ENCODE data around the gene MRPL53. TPM values are rescaled to one million over a fixed set of nuclear protein-coding genes. Genes with fewer than 3 reads are reported as not detected.

The MRPL53 gene
- total and polyA plus RNA-seq, 9 of the 15 experiments (the other 6 are each of a cell fraction or from before 2014, with no cell fraction given): 11.5 to 87.9 (median 41.1) TPM

DNA sequence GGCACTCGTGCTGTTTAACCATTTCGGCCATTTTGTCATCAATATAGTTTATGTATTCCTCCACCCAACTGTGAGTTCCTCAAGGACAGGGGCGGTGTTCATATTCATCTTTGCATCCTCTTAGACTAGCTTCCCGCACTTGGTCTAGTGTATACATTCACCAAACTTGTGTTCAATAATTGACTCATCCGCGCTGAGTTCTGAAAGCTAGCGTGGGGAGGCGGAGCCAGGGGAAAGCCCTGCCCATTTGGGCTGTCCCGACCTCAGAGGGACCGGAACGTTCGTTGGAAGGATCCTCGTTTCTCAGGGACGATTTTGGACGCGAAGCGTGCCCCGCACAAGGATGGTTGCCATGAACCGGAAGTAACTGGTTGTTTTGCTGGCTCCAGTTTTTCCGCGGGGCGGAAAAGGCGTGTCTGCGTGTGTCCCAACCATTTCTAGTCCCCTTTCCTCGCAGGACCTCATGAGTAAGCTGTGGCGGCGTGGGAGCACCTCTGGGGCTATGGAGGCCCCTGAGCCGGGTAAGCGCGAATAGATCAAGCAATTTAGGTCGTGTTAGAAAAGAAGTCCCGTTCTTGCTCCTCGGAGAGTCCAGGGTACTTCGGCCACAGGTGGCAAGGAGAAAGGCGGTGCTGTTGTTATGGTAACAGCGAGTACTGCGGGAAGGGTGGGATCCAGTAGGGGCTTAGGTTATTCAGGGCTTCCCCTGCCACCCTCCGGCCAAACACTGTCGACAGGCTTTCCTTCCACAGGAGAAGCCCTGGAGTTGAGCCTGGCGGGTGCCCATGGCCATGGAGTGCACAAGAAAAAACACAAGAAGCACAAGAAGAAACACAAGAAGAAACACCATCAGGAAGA is 17.6 kb downstream of the MRPL53 start, which contains the start of gene INO80B (continued):
- TF ChIP-seq, protein P1, sequence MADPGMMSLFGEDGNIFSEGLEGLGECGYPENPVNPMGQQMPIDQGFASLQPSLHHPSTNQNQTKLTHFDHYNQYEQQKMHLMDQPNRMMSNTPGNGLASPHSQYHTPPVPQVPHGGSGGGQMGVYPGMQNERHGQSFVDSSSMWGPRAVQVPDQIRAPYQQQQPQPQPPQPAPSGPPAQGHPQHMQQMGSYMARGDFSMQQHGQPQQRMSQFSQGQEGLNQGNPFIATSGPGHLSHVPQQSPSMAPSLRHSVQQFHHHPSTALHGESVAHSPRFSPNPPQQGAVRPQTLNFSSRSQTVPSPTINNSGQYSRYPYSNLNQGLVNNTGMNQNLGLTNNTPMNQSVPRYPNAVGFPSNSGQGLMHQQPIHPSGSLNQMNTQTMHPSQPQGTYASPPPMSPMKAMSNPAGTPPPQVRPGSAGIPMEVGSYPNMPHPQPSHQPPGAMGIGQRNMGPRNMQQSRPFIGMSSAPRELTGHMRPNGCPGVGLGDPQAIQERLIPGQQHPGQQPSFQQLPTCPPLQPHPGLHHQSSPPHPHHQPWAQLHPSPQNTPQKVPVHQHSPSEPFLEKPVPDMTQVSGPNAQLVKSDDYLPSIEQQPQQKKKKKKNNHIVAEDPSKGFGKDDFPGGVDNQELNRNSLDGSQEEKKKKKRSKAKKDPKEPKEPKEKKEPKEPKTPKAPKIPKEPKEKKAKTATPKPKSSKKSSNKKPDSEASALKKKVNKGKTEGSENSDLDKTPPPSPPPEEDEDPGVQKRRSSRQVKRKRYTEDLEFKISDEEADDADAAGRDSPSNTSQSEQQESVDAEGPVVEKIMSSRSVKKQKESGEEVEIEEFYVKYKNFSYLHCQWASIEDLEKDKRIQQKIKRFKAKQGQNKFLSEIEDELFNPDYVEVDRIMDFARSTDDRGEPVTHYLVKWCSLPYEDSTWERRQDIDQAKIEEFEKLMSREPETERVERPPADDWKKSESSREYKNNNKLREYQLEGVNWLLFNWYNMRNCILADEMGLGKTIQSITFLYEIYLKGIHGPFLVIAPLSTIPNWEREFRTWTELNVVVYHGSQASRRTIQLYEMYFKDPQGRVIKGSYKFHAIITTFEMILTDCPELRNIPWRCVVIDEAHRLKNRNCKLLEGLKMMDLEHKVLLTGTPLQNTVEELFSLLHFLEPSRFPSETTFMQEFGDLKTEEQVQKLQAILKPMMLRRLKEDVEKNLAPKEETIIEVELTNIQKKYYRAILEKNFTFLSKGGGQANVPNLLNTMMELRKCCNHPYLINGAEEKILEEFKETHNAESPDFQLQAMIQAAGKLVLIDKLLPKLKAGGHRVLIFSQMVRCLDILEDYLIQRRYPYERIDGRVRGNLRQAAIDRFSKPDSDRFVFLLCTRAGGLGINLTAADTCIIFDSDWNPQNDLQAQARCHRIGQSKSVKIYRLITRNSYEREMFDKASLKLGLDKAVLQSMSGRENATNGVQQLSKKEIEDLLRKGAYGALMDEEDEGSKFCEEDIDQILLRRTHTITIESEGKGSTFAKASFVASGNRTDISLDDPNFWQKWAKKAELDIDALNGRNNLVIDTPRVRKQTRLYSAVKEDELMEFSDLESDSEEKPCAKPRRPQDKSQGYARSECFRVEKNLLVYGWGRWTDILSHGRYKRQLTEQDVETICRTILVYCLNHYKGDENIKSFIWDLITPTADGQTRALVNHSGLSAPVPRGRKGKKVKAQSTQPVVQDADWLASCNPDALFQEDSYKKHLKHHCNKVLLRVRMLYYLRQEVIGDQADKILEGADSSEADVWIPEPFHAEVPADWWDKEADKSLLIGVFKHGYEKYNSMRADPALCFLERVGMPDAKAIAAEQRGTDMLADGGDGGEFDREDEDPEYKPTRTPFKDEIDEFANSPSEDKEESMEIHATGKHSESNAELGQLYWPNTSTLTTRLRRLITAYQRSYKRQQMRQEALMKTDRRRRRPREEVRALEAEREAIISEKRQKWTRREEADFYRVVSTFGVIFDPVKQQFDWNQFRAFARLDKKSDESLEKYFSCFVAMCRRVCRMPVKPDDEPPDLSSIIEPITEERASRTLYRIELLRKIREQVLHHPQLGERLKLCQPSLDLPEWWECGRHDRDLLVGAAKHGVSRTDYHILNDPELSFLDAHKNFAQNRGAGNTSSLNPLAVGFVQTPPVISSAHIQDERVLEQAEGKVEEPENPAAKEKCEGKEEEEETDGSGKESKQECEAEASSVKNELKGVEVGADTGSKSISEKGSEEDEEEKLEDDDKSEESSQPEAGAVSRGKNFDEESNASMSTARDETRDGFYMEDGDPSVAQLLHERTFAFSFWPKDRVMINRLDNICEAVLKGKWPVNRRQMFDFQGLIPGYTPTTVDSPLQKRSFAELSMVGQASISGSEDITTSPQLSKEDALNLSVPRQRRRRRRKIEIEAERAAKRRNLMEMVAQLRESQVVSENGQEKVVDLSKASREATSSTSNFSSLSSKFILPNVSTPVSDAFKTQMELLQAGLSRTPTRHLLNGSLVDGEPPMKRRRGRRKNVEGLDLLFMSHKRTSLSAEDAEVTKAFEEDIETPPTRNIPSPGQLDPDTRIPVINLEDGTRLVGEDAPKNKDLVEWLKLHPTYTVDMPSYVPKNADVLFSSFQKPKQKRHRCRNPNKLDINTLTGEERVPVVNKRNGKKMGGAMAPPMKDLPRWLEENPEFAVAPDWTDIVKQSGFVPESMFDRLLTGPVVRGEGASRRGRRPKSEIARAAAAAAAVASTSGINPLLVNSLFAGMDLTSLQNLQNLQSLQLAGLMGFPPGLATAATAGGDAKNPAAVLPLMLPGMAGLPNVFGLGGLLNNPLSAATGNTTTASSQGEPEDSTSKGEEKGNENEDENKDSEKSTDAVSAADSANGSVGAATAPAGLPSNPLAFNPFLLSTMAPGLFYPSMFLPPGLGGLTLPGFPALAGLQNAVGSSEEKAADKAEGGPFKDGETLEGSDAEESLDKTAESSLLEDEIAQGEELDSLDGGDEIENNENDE (IDR thresholded peaks at IDR 0.05; ENCODE audit: low read depth, low read length): no peak
- no peak for TF ChIP-seq MYNN (IDR thresholded peaks at IDR 0.05)
- TF ChIP-seq MYNN (CRISPR knock-in tag; IDR thresholded peaks at IDR 0.05): no peak
- peak; percentile 17; the same call in 1 of the 2 replicates for TF ChIP-seq TCF3 (CRISPR knock-in tag; IDR thresholded peaks at IDR 0.05)
- no peak for TF ChIP-seq ZNF764 (CRISPR knock-in tag; IDR thresholded peaks at IDR 0.05; ENCODE audit: low read depth)
- peak; percentile 81 to 93 for TF ChIP-seq MAZ (CRISPR knock-in tag; conservative IDR thresholded peaks at IDR 0.05 in 1 of 2, IDR thresholded peaks at IDR 0.05 in 1 of 2)
- no peak for TF ChIP-seq ZNF146 (CRISPR knock-in tag; IDR thresholded peaks at IDR 0.05; ENCODE audit: unreplicated experiment)
- peak; percentile 74; the same call in 1 of the 2 replicates for TF ChIP-seq CREB3L1 (IDR thresholded peaks at IDR 0.05; ENCODE audit: borderline replicate concordance, low read depth)
- peak in 1 of 2 experiments; percentile 77; a peak in 1 of 4 replicates for TF ChIP-seq SRF (CRISPR knock-in tag; IDR thresholded peaks at IDR 0.05)
- TF ChIP-seq PRMT5 (CRISPR knock-in tag; IDR thresholded peaks at IDR 0.05): no peak
- no peak for TF ChIP-seq ZBED1 (IDR thresholded peaks at IDR 0.05)
- peak; percentile 97 for TF ChIP-seq RFX1 (IDR thresholded peaks at IDR 0.05)
- peak; percentile 86 for TF ChIP-seq RBM39 (optimal IDR thresholded peaks at IDR 0.05; ENCODE audit: low read depth, low read length)
- TF ChIP-seq MAFF (IDR thresholded peaks at IDR 0.05; ENCODE audit: low read length): peak; percentile 37; the same call in 1 of the 2 replicates
- peak; percentile 98 for TF ChIP-seq NR2C1 (IDR thresholded peaks at IDR 0.05)
- TF ChIP-seq NR2C1 (tag; IDR thresholded peaks at IDR 0.05): peak; percentile 100
